ENCODE results near the gene PTGDS.

Gene PTGDS

DNA sequence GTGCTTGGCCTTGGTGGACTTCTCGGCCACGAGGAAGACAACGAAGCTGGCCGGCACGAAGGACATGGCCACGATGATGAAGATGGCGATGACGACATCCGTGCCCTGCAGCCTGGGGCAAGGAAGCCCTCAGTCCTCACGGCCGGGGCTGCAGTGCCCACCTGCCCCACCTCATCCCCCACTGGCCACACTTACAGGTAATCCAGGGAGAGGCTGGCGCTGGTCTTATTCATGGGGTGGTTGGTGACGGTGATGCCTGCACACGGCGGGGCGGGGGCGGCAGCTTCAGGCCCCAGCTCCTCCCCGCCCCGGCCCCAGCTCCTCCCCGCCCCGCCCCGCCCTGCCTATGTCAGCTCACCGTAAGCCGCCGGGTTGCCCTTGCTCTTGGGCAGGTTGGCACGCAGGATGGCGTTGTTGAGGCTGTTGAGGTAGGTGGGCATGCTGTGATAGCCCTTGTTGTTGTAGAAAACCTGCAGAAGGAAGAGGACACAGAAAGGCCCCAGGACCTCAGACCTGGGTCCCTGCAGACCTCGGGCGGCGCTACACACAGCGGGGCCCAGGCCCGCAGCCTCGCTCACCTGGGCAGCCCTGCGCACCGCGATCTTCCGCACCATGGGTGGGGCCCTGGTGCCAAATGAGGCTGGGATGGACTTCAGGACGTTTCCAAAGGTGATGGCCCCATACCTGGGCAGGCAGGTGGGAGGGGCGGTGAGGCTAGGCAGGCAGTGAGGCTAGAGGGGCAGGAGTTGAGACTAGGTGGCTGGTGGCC, 34.8 kb downstream of the PTGDS start:
- no peak for DNase-seq

- DNase-seq: no peak
Measured at GRCh38 chr9:137012694-137013570, 35.6 kb downstream of the PTGDS start.

DNA sequence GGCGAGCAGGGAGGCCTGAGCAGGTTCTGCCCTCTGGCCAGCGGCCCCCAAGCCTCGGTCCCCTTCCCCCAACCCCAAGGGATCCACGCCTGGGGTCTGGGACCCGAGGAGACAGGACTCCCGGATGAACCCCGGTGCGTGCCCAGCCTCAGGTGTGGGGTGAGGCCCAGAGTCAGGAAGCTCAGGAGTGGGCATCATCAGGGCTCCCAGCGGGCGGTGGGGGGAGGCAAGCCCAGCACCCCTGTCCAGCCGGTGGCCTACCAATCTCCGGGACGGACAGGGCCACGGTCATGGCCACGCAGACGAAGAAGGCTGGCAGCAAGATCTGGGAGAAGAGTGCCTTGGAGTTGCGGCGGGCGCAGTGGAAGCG, 36.3 kb downstream of the PTGDS start:
- DNase-seq: no peak

- no peak for DNase-seq
Measured at GRCh38 chr9:137014166-137014565, 36.9 kb downstream of the PTGDS start.

- DNase-seq: no peak
Measured at GRCh38 chr9:137014776-137015539, 37.7 kb downstream of the PTGDS start.

DNA sequence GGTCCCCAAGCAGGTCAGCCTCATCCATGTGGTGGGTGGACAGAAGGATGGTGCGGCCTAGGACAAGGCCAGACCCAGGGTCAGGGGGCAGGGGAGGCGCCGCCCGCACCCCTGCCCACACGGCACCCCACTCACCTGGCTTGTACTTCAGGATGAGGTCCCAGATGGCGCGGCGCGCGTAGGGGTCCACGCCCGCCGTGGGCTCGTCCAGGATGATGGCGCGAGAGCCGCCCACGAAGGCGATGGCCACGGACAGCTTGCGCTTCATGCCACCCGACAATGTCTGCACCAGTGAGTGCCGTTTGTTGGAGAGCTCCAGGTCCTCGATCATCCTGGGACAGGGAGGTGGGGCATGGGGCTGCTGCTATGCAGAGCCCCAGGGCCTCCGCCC, 38.2 kb downstream of the PTGDS start:
- no peak for DNase-seq

DNA sequence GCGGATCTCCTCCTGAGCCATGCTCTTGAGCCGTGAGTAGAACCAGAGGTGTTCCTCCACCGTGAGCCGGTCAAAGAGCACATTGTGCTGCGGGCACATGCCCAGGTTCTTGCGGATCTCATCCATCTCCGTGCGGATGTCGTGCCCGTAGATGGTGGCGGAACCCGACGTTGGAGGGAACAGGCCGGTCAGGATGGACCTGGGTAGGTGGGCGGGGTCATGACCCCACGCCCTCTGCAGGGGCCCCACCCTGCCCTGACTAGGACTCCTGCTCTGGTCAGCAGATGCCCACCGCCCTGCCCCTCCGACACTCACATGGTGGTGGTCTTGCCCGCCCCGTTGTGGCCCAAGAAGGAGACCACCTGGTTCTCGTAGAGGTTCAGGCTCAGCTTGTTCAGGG, 38.7 kb downstream of the PTGDS start:
- DNase-seq: no peak

DNA sequence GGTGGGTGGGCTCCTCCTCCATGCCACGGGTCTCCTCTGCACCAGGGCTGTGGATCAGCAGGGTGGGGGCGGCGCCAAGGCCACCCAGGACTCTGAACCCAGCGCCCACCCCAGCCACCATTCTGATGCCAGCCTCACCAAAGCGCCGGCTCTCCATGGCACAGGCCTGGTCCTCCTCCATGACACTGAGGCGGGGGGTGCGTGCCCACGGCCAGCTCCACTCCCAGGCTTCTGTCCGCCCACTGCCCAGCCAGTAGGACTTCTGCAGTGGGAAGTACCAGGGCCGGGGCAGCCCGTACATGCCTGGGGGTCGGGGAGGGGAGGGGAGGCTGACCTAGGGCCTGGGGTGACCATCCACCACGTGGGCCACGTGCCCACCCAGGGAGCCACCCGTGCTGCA, 39.1 kb downstream of the PTGDS start:
- no peak for DNase-seq

DNA sequence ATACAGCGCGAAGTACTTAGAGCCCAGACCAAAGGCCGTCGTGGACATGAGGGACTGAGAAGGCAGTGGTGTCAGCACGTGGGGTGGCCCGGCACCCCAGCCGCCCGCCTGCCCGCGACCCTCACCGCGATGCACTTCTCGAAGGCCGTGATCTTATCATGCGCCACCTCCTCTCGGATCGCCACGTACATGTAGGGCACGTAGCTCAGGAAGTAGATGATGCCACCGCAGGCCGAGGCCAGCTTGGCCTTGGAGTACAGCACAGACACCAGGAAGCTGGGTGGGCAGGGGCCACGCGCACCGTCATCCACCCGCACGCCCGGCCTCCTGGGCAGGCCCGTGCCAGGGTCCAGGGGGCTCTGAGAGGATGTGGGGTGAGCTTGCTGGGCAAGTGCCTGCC, 39.8 kb downstream of the PTGDS start:
- no peak for DNase-seq

GRCh38 chr9:137017791-137018497, 40.6 kb downstream of the PTGDS start:
- DNase-seq: no peak

DNA sequence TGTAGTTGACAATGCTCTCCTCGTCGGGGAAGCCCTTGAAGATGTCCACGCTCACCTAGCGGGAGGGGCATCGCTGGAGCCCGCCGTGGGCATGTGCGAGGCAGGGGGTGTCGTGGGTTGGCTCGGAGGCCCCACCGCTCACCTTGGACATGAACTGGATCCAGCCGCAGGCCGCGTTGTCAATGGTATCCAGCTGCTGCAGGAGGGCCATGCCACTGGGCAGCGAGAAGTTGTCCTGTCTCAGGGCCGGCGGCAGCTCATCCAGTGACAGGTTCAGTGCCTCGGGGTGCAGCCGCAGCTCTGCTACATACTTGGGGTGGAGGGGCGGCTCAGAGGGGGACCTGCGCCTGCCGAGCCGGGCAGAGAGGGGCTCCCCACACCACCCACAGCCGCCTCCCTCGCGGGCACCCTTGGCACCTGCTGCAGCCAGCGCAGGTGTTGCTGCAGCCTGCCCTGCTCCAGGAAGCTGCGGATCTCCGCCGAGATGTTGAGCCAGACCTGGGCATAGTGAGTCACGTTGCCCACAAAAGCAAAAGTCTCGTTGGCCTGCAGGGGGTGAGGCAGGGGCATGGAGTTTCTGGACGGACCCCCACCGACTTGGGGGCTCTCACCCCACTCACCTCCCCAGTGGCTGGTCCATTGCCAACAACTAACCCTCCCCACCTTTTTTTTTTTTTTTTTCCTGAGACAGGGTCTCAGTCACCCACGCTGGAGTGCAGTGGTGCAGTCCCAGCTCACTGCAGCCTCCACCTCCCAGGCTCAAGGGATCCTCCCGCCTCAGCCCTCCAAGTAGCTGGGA, 41.7 kb downstream of the PTGDS start:
- no peak for DNase-seq

- DNase-seq: no peak
Measured at GRCh38 chr9:137019891-137020683, 42.8 kb downstream of the PTGDS start.

DNA sequence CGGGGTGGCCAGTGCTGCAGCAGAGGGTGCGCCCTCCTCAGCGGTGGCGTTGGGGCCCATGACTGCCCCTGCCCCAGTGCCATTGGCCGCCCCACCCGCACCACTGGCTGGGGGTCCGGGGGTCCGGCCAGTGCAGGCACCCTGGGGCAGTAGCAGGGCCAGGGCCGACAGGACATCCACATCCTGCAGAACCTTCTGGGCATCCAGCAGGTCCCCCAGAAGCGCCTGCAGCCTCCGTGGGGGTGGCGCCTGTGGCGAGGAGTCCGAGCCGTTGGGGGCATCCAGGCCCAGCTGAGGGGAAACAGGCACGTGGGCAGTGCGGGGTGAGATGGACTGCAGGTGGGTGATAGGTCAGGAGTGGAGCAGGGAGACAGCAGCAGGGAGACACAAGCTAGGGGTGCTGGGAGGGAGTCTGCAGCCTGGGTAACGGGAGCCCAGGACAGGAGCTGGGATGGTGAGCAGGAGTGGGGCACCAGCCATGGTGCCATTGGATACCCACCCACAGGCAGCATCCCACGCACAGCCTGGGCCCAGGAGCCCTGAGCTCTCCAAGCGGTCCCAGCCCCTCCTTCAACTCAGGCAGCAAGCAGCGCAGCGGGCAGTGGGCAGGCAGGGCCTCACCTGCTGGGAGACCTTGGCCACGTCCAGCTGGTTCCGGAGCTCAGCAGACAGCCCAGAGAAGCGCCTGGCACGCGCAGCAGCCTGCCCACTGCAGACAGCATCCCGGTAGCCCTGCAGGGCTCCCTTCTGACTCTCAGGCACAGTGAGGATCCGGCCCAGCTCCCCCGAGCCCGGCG, 43.7 kb downstream of the PTGDS start:
- DNase-seq: no peak

DNA sequence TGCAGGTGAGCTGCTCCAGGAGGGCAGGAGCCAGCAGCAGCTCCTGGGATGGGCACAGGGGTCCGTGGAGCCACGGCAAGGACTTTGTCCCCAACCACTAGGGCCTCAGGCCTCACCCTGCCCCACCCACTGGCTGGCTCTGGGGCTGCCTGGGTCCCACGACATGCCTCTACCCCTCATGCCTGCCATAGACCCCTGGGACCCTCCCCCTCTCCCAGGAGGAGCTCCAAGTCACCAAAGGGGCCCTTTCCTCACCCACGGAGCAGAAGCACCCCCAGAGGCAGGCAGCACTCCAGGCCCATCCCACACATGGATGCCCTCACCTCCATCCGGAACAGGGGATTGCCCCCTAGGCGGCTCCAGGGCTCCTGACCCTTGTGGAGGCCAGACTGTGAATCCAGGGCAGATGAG, 44.3 kb downstream of the PTGDS start:
- DNase-seq: no peak

DNA sequence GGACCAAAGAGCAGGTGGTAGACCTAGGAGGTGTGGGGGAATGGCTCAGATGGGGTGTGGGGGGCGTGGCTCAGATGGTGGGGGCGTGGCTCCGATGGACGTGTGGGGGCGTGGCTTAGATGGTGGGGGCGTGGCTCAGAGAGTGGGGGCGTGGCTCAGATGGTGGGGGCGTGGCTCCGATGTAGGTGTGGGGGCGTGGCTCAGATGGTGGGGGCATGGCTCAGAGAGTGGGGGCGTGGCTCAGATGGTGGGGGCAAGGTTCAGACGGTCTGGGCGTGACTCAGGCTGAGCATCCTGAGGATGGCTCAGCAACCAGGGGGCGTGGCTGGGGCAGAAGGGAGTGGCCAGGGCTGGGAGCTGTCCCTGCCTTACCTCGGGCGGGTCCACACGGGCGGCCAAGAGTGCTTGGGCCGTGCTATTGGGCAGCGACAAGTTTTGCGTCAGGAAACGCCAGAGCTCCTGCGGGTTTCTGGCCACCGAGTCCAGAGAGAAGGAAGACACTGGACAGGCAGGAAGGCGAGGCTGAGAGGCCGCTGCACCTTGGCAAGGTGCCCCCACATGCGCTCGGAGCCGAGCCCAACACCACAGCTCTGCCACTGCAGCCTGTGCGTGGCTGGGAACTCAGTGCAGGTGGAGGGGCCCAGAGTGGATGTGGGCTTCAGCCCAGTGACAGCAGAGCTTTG, 44.8 kb downstream of the PTGDS start:
- DNase-seq: no peak

GRCh38 chr9:137022662-137023008, 45.3 kb downstream of the PTGDS start:
- DNase-seq: no peak

GRCh38 chr9:137023157-137023556, 45.9 kb downstream of the PTGDS start:
- DNase-seq: no peak

GRCh38 chr9:137023583-137023991, 46.3 kb downstream of the PTGDS start:
- no peak for DNase-seq

DNA sequence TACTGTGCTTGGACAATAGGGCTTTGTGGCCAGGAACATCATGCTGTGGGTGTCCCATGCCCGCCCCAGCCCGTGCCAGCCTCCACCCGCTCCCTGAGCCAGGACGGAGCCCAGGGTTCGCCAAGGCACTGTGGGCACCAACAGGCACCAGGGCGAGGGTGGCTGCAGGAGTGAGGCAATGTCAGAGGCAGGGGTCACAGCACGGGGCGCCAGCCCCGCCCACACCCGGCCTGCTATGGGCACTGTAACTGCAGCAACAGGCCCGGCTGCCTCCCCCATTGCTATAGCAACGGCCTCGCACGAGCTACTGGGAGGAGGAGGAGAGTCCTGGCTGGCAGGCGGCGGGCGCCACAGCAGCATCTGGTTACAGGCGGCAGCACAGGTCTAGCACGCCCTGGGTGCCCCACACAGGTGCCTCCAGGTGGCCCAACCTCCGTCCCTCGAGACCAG, 48.2 kb downstream of the PTGDS start:
- DNase-seq: peak; percentile 86

- no peak for DNase-seq
Measured at GRCh38 chr9:137026384-137026783, 49.1 kb downstream of the PTGDS start.
